Parathyroid adenoma (tissue), 2 donors: ENCODE measurements around the gene OSBPL2.

Experiments
- H2AFZ ChIP-seq: fragments of 300-600 bp; sonication (generic); one replicate; pipeline ENCODE4 v1.7.0; 2017; ENCODE audit warnings: antibody characterized with exemption, mild to moderate bottlenecking
- H3K27ac ChIP-seq: fragments of 300-600 bp; sonication (generic); one replicate; pipeline ENCODE4 v1.7.0; 2017
- H3K27me3 ChIP-seq: fragments of 300-600 bp; sonication (generic); one replicate; pipeline ENCODE4 v1.7.0; 2017; ENCODE audit warnings: low read length; ENCODE audit not compliant: control insufficient read depth, insufficient read depth
- H3K36me3 ChIP-seq: fragments of 300-600 bp; sonication (generic); one replicate; pipeline ENCODE4 v1.7.0; 2017; ENCODE audit warnings: low read length; ENCODE audit not compliant: control insufficient read depth, insufficient read depth
- H3K4me1 ChIP-seq: fragments of 300-600 bp; sonication (generic); one replicate; pipeline ENCODE4 v1.7.0; 2017; ENCODE audit warnings: control low read depth
- H3K4me2 ChIP-seq: fragments of 300-600 bp; sonication (generic); one replicate; pipeline ENCODE4 v1.7.0; 2017; ENCODE audit warnings: low read length
- H3K4me3 ChIP-seq: fragments of 300-600 bp; sonication (generic); one replicate; pipeline ENCODE4 v1.7.0; 2017; ENCODE audit warnings: low read depth, low read length
- H3K79me2 ChIP-seq: fragments of 300-600 bp; sonication (generic); one replicate; pipeline ENCODE4 v1.7.0; 2017; ENCODE audit warnings: control low read depth
- H3K9ac ChIP-seq: fragments of 300-600 bp; sonication (generic); one replicate; pipeline ENCODE4 v1.7.0; 2017; ENCODE audit warnings: mild to moderate bottlenecking
- H3K9me3 ChIP-seq: fragments of 300-600 bp; sonication (generic); one replicate; pipeline ENCODE4 v1.7.0; 2017; ENCODE audit warnings: low read length; ENCODE audit not compliant: control insufficient read depth
- CTCF ChIP-seq: fragments of 300-600 bp; sonication (generic); IDR thresholded peaks from one replicate; pipeline ENCODE4 v1.7.0; 2017; ENCODE audit warnings: antibody characterized with exemption, mild to moderate bottlenecking
- donor health status: primary hyperparathyroidism.

The OSBPL2 gene

DNA sequence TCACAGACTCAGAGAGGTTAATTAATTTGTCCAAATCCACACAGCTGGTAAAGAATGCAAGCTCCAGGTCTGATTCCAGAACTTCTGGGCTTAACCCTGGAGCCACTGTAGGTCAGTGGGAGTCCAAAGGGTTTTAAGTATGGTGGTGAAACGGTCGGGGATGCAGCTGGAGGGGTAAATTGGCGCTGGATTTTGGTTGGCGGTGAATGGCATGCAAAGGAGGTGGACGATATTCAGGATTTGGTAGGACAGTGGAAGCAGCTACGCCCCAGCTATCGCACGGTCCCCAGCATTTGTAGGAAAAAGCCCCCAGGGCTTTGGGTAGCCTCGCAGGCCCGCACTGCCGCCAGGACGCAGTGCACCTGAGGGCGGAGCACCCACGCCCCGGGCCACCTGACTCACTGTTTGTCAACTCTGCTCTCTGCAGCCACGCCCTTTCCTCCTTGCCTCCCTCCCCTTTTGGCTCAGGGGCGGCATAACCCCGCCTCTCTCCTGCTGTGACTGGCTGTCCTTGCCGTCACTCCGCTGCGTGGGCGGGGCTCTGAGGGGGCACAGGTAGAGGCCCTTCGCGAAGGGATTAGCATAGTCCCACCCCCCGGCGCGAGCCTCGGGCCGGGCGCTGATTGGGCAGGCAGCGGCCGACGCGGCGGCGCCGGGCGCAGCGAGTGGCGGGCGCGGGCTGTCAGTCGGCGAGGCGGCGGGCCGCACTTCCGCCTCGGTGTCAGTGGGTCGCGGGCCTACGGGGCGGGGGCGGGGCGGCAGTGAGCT, at the start of gene OSBPL2:
TSS of gene OSBPL2 (plus strand) at position 721 of the 768 bp plus-strand sequence. CDS start 17,664 bp downstream, outside the sequence.
- Histone ChIP-seq H3K4me1 (peaks cover 18% of the 10 kb centered on the region), H3K27ac (peak within 1 kb of the TSS; percentile 66), H3K36me3 (no peaks in the 10 kb centered on the region), H3K9me3 (no peaks in the 10 kb centered on the region), H3K4me2 (peak within 1 kb of the TSS; percentile 91), H3K27me3 (no peaks in the 10 kb centered on the region), H2AFZ (peak within 1 kb of the TSS; percentile 81), H3K4me3 (peak within 1 kb of the TSS; percentile 71), H3K79me2 (peaks cover 48% of the 10 kb centered on the region), H3K9ac (peak within 1 kb of the TSS; percentile 57)
- TF ChIP-seq CTCF: no peak

DNA sequence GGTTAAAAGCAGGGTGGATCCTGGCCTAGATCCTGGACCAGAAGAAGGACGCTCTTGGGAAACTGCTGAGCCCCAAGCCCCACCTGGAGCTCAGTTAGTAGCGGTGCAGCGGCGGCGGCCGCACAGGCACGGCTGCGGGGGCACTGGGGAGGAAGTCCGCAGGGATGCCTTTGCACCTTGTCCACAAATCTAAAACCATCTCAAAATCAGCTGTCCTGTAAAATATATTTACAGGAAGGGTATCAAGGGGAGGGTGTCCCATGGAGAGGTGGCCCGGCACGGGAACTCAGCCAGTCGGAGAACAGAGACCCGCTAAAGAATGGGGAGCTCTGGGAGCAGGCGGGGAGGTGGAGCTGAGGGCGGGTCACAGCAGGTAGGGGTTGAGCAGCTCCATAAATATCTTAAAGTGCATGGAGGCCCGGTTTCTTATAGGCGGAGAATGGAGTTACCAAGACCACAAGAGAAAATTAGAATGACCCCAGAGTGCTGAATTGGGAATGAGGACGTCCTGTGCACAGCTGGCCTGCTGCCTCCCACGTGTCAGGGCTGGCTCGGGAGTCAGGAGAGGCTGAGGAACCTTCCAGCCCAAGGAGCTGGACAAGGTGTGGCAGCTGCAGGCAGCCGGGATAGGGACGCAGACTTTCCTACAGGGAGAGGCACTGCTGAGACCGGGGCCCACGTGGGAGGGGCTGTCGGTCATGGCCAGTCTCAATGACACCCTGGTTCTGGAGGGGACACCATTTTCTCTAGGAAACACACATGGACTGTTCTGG, 47.5 kb upstream of the OSBPL2 start:
- Histone ChIP-seq H3K9me3 (no peaks in the 10 kb centered on the region), H3K9ac (no peak overlapping the region), H3K27me3 (no peaks in the 10 kb centered on the region), H3K79me2 (peaks cover 29% of the 10 kb centered on the region), H3K4me3 (no peak overlapping the region), H3K4me1 (no peaks in the 10 kb centered on the region), H3K36me3 (no peaks in the 10 kb centered on the region), H2AFZ (no peak overlapping the region), H3K27ac (no peak overlapping the region), H3K4me2 (no peak overlapping the region)
- no peak for TF ChIP-seq CTCF

DNA sequence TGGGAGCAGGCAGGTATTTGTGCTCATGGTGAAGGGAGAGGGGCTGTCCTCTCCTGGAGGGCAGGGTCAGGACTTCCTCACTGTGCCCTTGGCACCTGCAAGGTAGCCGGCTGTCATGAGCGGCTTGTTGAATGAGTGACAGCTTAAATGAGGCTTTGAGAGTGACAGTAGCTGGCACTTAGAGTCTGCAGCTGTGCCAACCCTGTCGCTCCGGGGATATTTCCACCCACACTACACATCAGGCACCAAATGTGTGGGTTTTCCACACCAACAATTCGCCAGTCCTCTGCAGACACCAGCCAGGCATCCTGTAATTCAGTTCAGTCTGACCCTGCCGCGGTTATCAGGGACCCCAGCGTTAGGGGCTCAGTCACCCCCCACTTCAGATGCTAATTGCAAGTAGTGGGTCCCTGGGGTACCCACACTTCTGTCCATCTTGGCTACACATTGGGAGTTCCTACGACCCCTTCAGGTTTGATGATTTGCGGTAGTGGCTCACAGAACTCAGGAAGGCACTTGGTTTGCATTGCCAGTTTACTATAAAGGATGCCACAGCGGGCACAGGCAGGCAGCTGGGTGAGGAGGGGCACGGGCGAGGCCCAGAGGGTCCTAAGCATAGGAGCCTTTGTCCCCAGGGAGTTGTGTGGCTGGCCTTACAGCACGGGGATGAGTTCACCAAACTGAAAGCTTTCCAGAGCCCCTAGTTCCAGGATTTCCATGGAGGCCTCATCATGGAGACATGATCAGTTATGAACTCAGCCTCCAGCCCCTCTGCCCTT, 46.4 kb upstream of the OSBPL2 start:
- no peak overlapping the region for H3K27ac ChIP-seq
- no peaks in the 10 kb centered on the region for H3K36me3 ChIP-seq
- H3K4me2 ChIP-seq: no peak overlapping the region
- peaks cover 24% of the 10 kb centered on the region for H3K79me2 ChIP-seq
- no peaks in the 10 kb centered on the region for H3K27me3 ChIP-seq
- no peak overlapping the region for H3K9ac ChIP-seq
- H3K4me1 ChIP-seq: no peaks in the 10 kb centered on the region
- TF ChIP-seq CTCF: no peak
- no peaks in the 10 kb centered on the region for H3K9me3 ChIP-seq
- H3K4me3 ChIP-seq: no peak overlapping the region
- H2AFZ ChIP-seq: no peak overlapping the region

- no peak overlapping the region for H3K4me3 ChIP-seq
These were observed 45.7 kb upstream of the OSBPL2 start for GRCh38 chr20:62192635-62193034.

More at GRCh38 chr20:62192635-62193034, 45.7 kb upstream of the OSBPL2 start:
- Histone ChIP-seq H3K4me1 (no peaks in the 10 kb centered on the region), H3K4me2 (no peak overlapping the region), H3K9me3 (no peaks in the 10 kb centered on the region), H3K9ac (no peak overlapping the region), H3K36me3 (no peaks in the 10 kb centered on the region), H2AFZ (no peak overlapping the region), H3K27ac (no peak overlapping the region), H3K79me2 (peaks cover 22% of the 10 kb centered on the region), H3K27me3 (no peaks in the 10 kb centered on the region)
- TF ChIP-seq CTCF: no peak
